Stimulated activated CD4-positive, alpha-beta T cell treated with anti-CD3 and anti-CD28 coated beads, Interleukin-1b, Interleukin-23, amount 100 ng/mL, for 24 hours (primary cell): ENCODE results near the gene GALR2.
A peak's percentile ranks its signal among the peaks of the same experiment; 100 is the strongest.

Experiments used
- DNase-seq, 4 experiments: peaks; one replicate each; pipeline ENCODE4 v3.0.0-alpha.2; 2020; ENCODE audit warnings: low read depth in 4 of 4, low spot score in 1 of 4

Gene GALR2

GRCh38 chr17:76092526-76093413 is 18.2 kb downstream of the GALR2 start:
- DNase-seq, result no peak

- DNase-seq, result no peak
Observed at GRCh38 chr17:76094046-76094445, 19.5 kb downstream of the GALR2 start.

- no peak for DNase-seq
Observed at GRCh38 chr17:76095943-76096342, 21.4 kb downstream of the GALR2 start.

GRCh38 chr17:76097716-76098295 is 23.2 kb downstream of the GALR2 start:
- DNase-seq, result no peak

- DNase-seq, result no peak
Observed at GRCh38 chr17:76102944-76103273, 28.3 kb downstream of the GALR2 start.

- DNase-seq, result peak; percentile 80 to 88 (median 84)
Observed at GRCh38 chr17:76103274-76104139, 28.9 kb downstream of the GALR2 start, which contains the start of gene EXOC7. Gene EXOC7 (minus strand): TSS chr17:76103787. CDS start chr17:76103692, 95 bp downstream.

GRCh38 chr17:76104140-76104895 is 29.7 kb downstream of the GALR2 start:
- no peak for DNase-seq

- DNase-seq, result no peak
Observed at GRCh38 chr17:76104896-76105231, 30.3 kb downstream of the GALR2 start.

- DNase-seq, result no peak
Observed at GRCh38 chr17:76106703-76107102, 32.1 kb downstream of the GALR2 start.

- no peak for DNase-seq
Observed at GRCh38 chr17:76107509-76107908, 32.9 kb downstream of the GALR2 start.

GRCh38 chr17:76111956-76112355 is 37.4 kb downstream of the GALR2 start:
- DNase-seq, result no peak

- DNase-seq, result no peak
Observed at GRCh38 chr17:76115138-76115754, 40.7 kb downstream of the GALR2 start.

- DNase-seq, result no peak
Observed at GRCh38 chr17:76119409-76120371, 45.1 kb downstream of the GALR2 start.

GRCh38 chr17:76120658-76121008 is 46.1 kb downstream of the GALR2 start:
- no peak for DNase-seq

GRCh38 chr17:76121932-76122430 is 47.4 kb downstream of the GALR2 start:
- DNase-seq, result no peak

GRCh38 chr17:76122431-76123190 is 48.0 kb downstream of the GALR2 start:
- DNase-seq, result no peak

GRCh38 chr17:76123191-76123499 is 48.6 kb downstream of the GALR2 start:
- no peak for DNase-seq

GRCh38 chr17:76123749-76124581 is 49.4 kb downstream of the GALR2 start:
- no peak for DNase-seq
